K562 (cell line): ENCODE results near the gene GPR50. TPM values are rescaled to one million over a fixed set of nuclear protein-coding genes. Genes with fewer than 3 reads are reported as not detected.

Experiments used
- ATAC-seq: fragments of 200-7000 bp; cut with Tn5 transposase; 3 replicates; pipeline ENCODE4 v1.9.1; 2020; ENCODE audit warnings: moderate library complexity
- BruUV-seq: library from RNA; stranded (reverse); fragments of 400-500 nt; replicated peaks from 2 replicates; lab custom pipeline; 2021; lab: Mats Ljungman, UMichigan
- CTCF ChIA-PET: fragments of 300-600 bp; formaldehyde crosslinking; extraction: SDS; loops from one replicate; lab custom pipeline; 2021; ENCODE audit warnings: low intra/inter-chr PET ratio; lab: Yijun Ruan, JAX
- POLR2A ChIA-PET: fragments of 300-600, 350-650 bp; sonication (Branson Sonifier 250); formaldehyde crosslinking; extraction: SDS; loops from one replicate; lab custom pipeline; 2021; ENCODE audit warnings: antibody characterized with exemption, inconsistent platforms; lab: Yijun Ruan, JAX
- DNase-seq, 4 experiments: peaks; one replicate each; pipeline versions ENCODE4 v3.0.0 to v3.0.0-alpha.2; 2011 to 2018; ENCODE audit warnings: low spot score in 3 of 4, mixed read lengths in 3 of 4; ENCODE audit errors: extremely low read depth in 1 of 4
- FAIRE-seq: peaks from 2 replicates; lab custom pipeline; 2011; peaks lifted over from hg19 to GRCh38; lab: Jason Lieb, UNC
- H2AFZ ChIP-seq: 2 replicates; pipeline ENCODE4 v1.6.0; 2011; ENCODE audit warnings: low read depth, low read length, control low read depth, inconsistent platforms
- H3K27ac ChIP-seq: fragments of 200-600 bp; 3 replicates; pipeline ENCODE4 v1.8.0; 2011; ENCODE audit warnings: low read depth, mild to moderate bottlenecking, control low read depth, inconsistent platforms, low read length, moderate library complexity, mixed read lengths; ENCODE audit errors: extremely low read depth
- H3K27me3 ChIP-seq, 2 experiments: fragments of 300-600 bp in 1 of 2; 2 replicates in 1 of 2; 3 replicates in 1 of 2; pipeline versions ENCODE4 v1.6.0 to v1.8.0; 2011; ENCODE audit warnings: inconsistent platforms in 2 of 2, low read length in 2 of 2, mild to moderate bottlenecking in 1 of 2, mixed read lengths in 1 of 2, moderate library complexity in 1 of 2; ENCODE audit not compliant: control insufficient read depth in 2 of 2, insufficient read depth in 2 of 2
- H3K36me3 ChIP-seq: fragments of 300-600 bp; 3 replicates; pipeline ENCODE4 v1.8.0; 2011; ENCODE audit warnings: mild to moderate bottlenecking, low read length, inconsistent platforms; ENCODE audit not compliant: control insufficient read depth, insufficient read depth
- H3K4me1 ChIP-seq, 2 experiments: fragments of 200-600 bp in 1 of 2; replicated peaks in 1 of 2; 2 replicates in 1 of 2; 3 replicates in 1 of 2; pipeline versions ENCODE4 v1.5.1 to v1.8.0; 2011; ENCODE audit warnings: inconsistent platforms in 2 of 2, low read length in 2 of 2, mild to moderate bottlenecking in 1 of 2, mixed read lengths in 1 of 2, moderate library complexity in 1 of 2; ENCODE audit not compliant: control insufficient read depth in 2 of 2, insufficient read depth in 2 of 2
- H3K4me2 ChIP-seq: 2 replicates; pipeline ENCODE4 v1.6.1; 2011; ENCODE audit warnings: low read length, control low read depth, inconsistent platforms, mixed read lengths; ENCODE audit not compliant: insufficient read depth
- H3K4me3 ChIP-seq: fragments of 200-600 bp; sonication (generic), shearing (Covaris generic); 2 replicates; pipeline ENCODE4 v1.5.1; 2016; ENCODE audit warnings: control low read depth, inconsistent platforms
- H3K79me2 ChIP-seq: fragments of 200-600 bp; 3 replicates; pipeline ENCODE4 v1.8.0; 2011; ENCODE audit warnings: low read length, inconsistent platforms; ENCODE audit not compliant: control insufficient read depth, insufficient read depth
- H3K9ac ChIP-seq, 2 experiments: 2 replicates each; pipeline versions ENCODE4 v1.6.0 to v1.6.1; 2011; ENCODE audit warnings: low read depth in 2 of 2, low read length in 2 of 2, control low read depth in 1 of 2, inconsistent platforms in 1 of 2, mild to moderate bottlenecking in 1 of 2, mixed read lengths in 1 of 2; ENCODE audit not compliant: insufficient read depth in 1 of 2
- H3K9me1 ChIP-seq: one replicate; pipeline ENCODE4 v1.6.0; 2011; ENCODE audit warnings: inconsistent platforms, mild to moderate bottlenecking, low read length, moderate library complexity; ENCODE audit not compliant: control insufficient read depth, insufficient read depth
- H3K9me3 ChIP-seq: replicated peaks from 2 replicates; pipeline ENCODE4 v1.5.1; 2011; ENCODE audit warnings: low read depth, low read length, inconsistent platforms; ENCODE audit not compliant: control insufficient read depth, insufficient read depth
- H4K20me1 ChIP-seq: replicated peaks from 2 replicates; pipeline ENCODE4 v1.6.1; 2011; ENCODE audit warnings: low read length, inconsistent platforms, mixed read lengths; ENCODE audit not compliant: control insufficient read depth, insufficient read depth
- HBP1 ChIP-seq: fragments of 450-650 bp; formaldehyde crosslinking; IDR thresholded peaks from 2 replicates; pipeline ENCODE4 v1.4.0; 2022; ENCODE audit warnings: missing genetic modification characterization
- RREB1 ChIP-seq: fragments of 250-450 bp; sonication (Bioruptor Pico); IDR thresholded peaks from 2 replicates; pipeline ENCODE4 v1.4.0; 2020
- SRSF9 ChIP-seq: fragments of 200-400 bp; formaldehyde crosslinking; IDR thresholded peaks from 2 replicates; pipeline ENCODE4 v1.6.1; 2017; ENCODE audit warnings: low read depth, low read length, borderline replicate concordance
- ZNF699 ChIP-seq: fragments of 250-450 bp; sonication (Bioruptor Pico); IDR thresholded peaks from 2 replicates; pipeline ENCODE4 v1.8.0; 2021; ENCODE audit warnings: mild to moderate bottlenecking, moderate library complexity; ENCODE audit not compliant: insufficient replicate concordance
- WGBS: fragments of 100-300 bp; shearing (Covaris generic); methylation state at CpG from one replicate; pipeline ENCODE4 v1.1.6; 2016; ENCODE audit warnings: low coverage, mixed read lengths; ENCODE audit not compliant: insufficient coverage; ENCODE audit errors: missing lambda C conversion rate; 5-methylcytosine and 5-hydroxymethylcytosine counted together
- in situ Hi-C: fragments of 300-500 bp; cut with MboI; formaldehyde crosslinking; loops from 4 replicates; pipeline ENCODE4 v1.15.0; 2018; ENCODE audit warnings: inconsistent platforms, mixed read lengths
- intact Hi-C: fragments of 100-400 bp; cut with micrococcal nuclease; formaldehyde crosslinking; loops from 2 replicates; pipeline ENCODE4 v1.14.2; 2022
- polyA plus RNA-seq, 8 experiments: library from polyadenylated mRNA; depleted of rRNA in 4 of 8; stranded (reverse) in 5 of 8; unstranded in 3 of 8; fragments of >200 nt; fragmentation: Nextera tagmentation in 2 of 8; fragmentation: Illumina TruSeq in 1 of 8; extraction: Ambion mirVana in 2 of 8; extraction: Trizol in 1 of 8; gene quantifications; 2 replicates each; pipeline versions ENCODE4 v1.2.1 to v1.2.3, GENCODE V29; 2011 to 2014; ENCODE audit warnings: inconsistent platforms in 1 of 8, missing spikeins in 1 of 8
- total RNA-seq, 7 experiments: library from RNA; depleted of rRNA in 6 of 7; stranded (reverse); fragments of >200 nt in 6 of 7; fragmentation: Illumina TruSeq in 2 of 7; extraction: Trizol in 2 of 7; gene quantifications; 2 replicates each; pipeline versions ENCODE4 v1.2.1 to v1.2.3, GENCODE V29; 2011 to 2021; ENCODE audit warnings: low replicate concordance in 1 of 7

The GPR50 gene
- total and polyA plus RNA-seq, 9 of the 15 experiments (the other 6 are each of a cell fraction or from before 2014, with no cell fraction given): 0.03 TPM; not detected in 8

GRCh38 chrX:151161690-151162089 lies 14.7 kb upstream of the GPR50 start:
- Histone ChIP-seq H4K20me1 (no peaks in the 10 kb centered on the region), H3K4me1 (no peaks in the 10 kb centered on the region), H3K27me3 (no peaks in the 10 kb centered on the region), H3K9me1 (no peaks in the 10 kb centered on the region), H3K27ac (no peak overlapping the region), H2AFZ (no peak overlapping the region), H3K9ac (no peak overlapping the region), H3K79me2 (no peaks in the 10 kb centered on the region), H3K9me3 (no peaks in the 10 kb centered on the region), H3K36me3 (no peaks in the 10 kb centered on the region), H3K4me2 (no peak overlapping the region), H3K4me3 (no peak overlapping the region)
- FAIRE-seq (no peak), ATAC-seq (no peak), DNase-seq (no peak)
- no TSS peak for BruUV-seq
- ChIA-PET POLR2A (no interaction called here), CTCF (no interaction called here)
- WGBS: 0% methylated on average over 3 of the region's 4 CpGs
- in situ Hi-C loops (loop anchor here (25.0 kb wide), 2 partner anchors 201 to 326 kb away; no protein-coding TSS in a partner anchor), intact Hi-C loops (no loop called here)
- TF ChIP-seq ZNF699 (no peak), HBP1 (CRISPR knock-in tag) (no peak), SRSF9 (no peak), RREB1 (CRISPR knock-in tag) (no peak)
